K562 (cell line): Measurements from ENCODE around the gene TNFRSF19. TPM values are rescaled to one million over a fixed set of nuclear protein-coding genes. Genes with fewer than 3 reads are reported as not detected.

Experiments
- ATAC-seq: fragments of 200-7000 bp; cut with Tn5 transposase; 3 replicates; pipeline ENCODE4 v1.9.1; 2020; ENCODE audit warnings: moderate library complexity
- BruUV-seq: library from RNA; stranded (reverse); fragments of 400-500 nt; replicated peaks from 2 replicates; lab custom pipeline; 2021; lab: Mats Ljungman, UMichigan
- CTCF ChIA-PET: fragments of 300-600 bp; formaldehyde crosslinking; extraction: SDS; loops from one replicate; lab custom pipeline; 2021; ENCODE audit warnings: low intra/inter-chr PET ratio; lab: Yijun Ruan, JAX
- POLR2A ChIA-PET: fragments of 300-600, 350-650 bp; sonication (Branson Sonifier 250); formaldehyde crosslinking; extraction: SDS; loops from one replicate; lab custom pipeline; 2021; ENCODE audit warnings: antibody characterized with exemption, inconsistent platforms; lab: Yijun Ruan, JAX
- DNase-seq, 4 experiments: peaks; one replicate each; pipeline versions ENCODE4 v3.0.0 to v3.0.0-alpha.2; 2011 to 2018; ENCODE audit warnings: low spot score in 3 of 4, mixed read lengths in 3 of 4; ENCODE audit errors: extremely low read depth in 1 of 4
- FAIRE-seq: peaks from 2 replicates; lab custom pipeline; 2011; peaks lifted over from hg19 to GRCh38; lab: Jason Lieb, UNC
- H2AFZ ChIP-seq: 2 replicates; pipeline ENCODE4 v1.6.0; 2011; ENCODE audit warnings: low read depth, low read length, control low read depth, inconsistent platforms
- H3K27ac ChIP-seq: fragments of 200-600 bp; 3 replicates; pipeline ENCODE4 v1.8.0; 2011; ENCODE audit warnings: low read depth, mild to moderate bottlenecking, control low read depth, inconsistent platforms, low read length, moderate library complexity, mixed read lengths; ENCODE audit errors: extremely low read depth
- H3K27me3 ChIP-seq, 2 experiments: fragments of 300-600 bp in 1 of 2; 2 replicates in 1 of 2; 3 replicates in 1 of 2; pipeline versions ENCODE4 v1.6.0 to v1.8.0; 2011; ENCODE audit warnings: inconsistent platforms in 2 of 2, low read length in 2 of 2, mild to moderate bottlenecking in 1 of 2, mixed read lengths in 1 of 2, moderate library complexity in 1 of 2; ENCODE audit not compliant: control insufficient read depth in 2 of 2, insufficient read depth in 2 of 2
- H3K36me3 ChIP-seq: fragments of 300-600 bp; 3 replicates; pipeline ENCODE4 v1.8.0; 2011; ENCODE audit warnings: mild to moderate bottlenecking, low read length, inconsistent platforms; ENCODE audit not compliant: control insufficient read depth, insufficient read depth
- H3K4me1 ChIP-seq, 2 experiments: fragments of 200-600 bp in 1 of 2; replicated peaks in 1 of 2; 2 replicates in 1 of 2; 3 replicates in 1 of 2; pipeline versions ENCODE4 v1.5.1 to v1.8.0; 2011; ENCODE audit warnings: inconsistent platforms in 2 of 2, low read length in 2 of 2, mild to moderate bottlenecking in 1 of 2, mixed read lengths in 1 of 2, moderate library complexity in 1 of 2; ENCODE audit not compliant: control insufficient read depth in 2 of 2, insufficient read depth in 2 of 2
- H3K4me2 ChIP-seq: 2 replicates; pipeline ENCODE4 v1.6.1; 2011; ENCODE audit warnings: low read length, control low read depth, inconsistent platforms, mixed read lengths; ENCODE audit not compliant: insufficient read depth
- H3K4me3 ChIP-seq: fragments of 200-600 bp; sonication (generic), shearing (Covaris generic); 2 replicates; pipeline ENCODE4 v1.5.1; 2016; ENCODE audit warnings: control low read depth, inconsistent platforms
- H3K79me2 ChIP-seq: fragments of 200-600 bp; 3 replicates; pipeline ENCODE4 v1.8.0; 2011; ENCODE audit warnings: low read length, inconsistent platforms; ENCODE audit not compliant: control insufficient read depth, insufficient read depth
- H3K9ac ChIP-seq, 2 experiments: 2 replicates each; pipeline versions ENCODE4 v1.6.0 to v1.6.1; 2011; ENCODE audit warnings: low read depth in 2 of 2, low read length in 2 of 2, control low read depth in 1 of 2, inconsistent platforms in 1 of 2, mild to moderate bottlenecking in 1 of 2, mixed read lengths in 1 of 2; ENCODE audit not compliant: insufficient read depth in 1 of 2
- H3K9me1 ChIP-seq: one replicate; pipeline ENCODE4 v1.6.0; 2011; ENCODE audit warnings: inconsistent platforms, mild to moderate bottlenecking, low read length, moderate library complexity; ENCODE audit not compliant: control insufficient read depth, insufficient read depth
- H3K9me3 ChIP-seq: replicated peaks from 2 replicates; pipeline ENCODE4 v1.5.1; 2011; ENCODE audit warnings: low read depth, low read length, inconsistent platforms; ENCODE audit not compliant: control insufficient read depth, insufficient read depth
- H4K20me1 ChIP-seq: replicated peaks from 2 replicates; pipeline ENCODE4 v1.6.1; 2011; ENCODE audit warnings: low read length, inconsistent platforms, mixed read lengths; ENCODE audit not compliant: control insufficient read depth, insufficient read depth
- BCL6 ChIP-seq: fragments of 250-450 bp; sonication (Bioruptor Pico); IDR thresholded peaks from 2 replicates; pipeline ENCODE4 v1.4.0; 2020
- CHD7 ChIP-seq: fragments of 200-600 bp; sonication (generic); IDR thresholded peaks from one replicate; pipeline ENCODE4 v1.6.1; 2012; ENCODE audit warnings: mild to moderate bottlenecking, low read depth, low read length, inconsistent platforms
- CTBP1 ChIP-seq: fragments of 450-650 bp; IDR thresholded peaks from 2 replicates; pipeline ENCODE4 v1.6.1; 2016; ENCODE audit warnings: borderline replicate concordance
- E2F3 ChIP-seq: fragments of 250-450 bp; sonication (Bioruptor Pico); IDR thresholded peaks from 2 replicates; pipeline ENCODE4 v1.4.0; 2020; ENCODE audit warnings: mild to moderate bottlenecking
- SETDB1 ChIP-seq: IDR thresholded peaks from one replicate; pipeline ENCODE4 v1.6.1; 2012; ENCODE audit warnings: low read length, control low read depth, inconsistent platforms
- SOX6 ChIP-seq: fragments of 450-650 bp; IDR thresholded peaks from 2 replicates; pipeline ENCODE4 v1.6.1; 2014; ENCODE audit warnings: mild to moderate bottlenecking
- TBP ChIP-seq: optimal IDR thresholded peaks from 2 replicates; pipeline ENCODE3; 2011; ENCODE audit warnings: low read depth, low read length, improper control_type of control experiment
- ZNF780A ChIP-seq: fragments of 250-450 bp; sonication (Bioruptor Pico); IDR thresholded peaks from 2 replicates; pipeline ENCODE4 v1.5.0; 2021; ENCODE audit warnings: mild to moderate bottlenecking
- WGBS: fragments of 100-300 bp; shearing (Covaris generic); methylation state at CpG from one replicate; pipeline ENCODE4 v1.1.6; 2016; ENCODE audit warnings: low coverage, mixed read lengths; ENCODE audit not compliant: insufficient coverage; ENCODE audit errors: missing lambda C conversion rate; 5-methylcytosine and 5-hydroxymethylcytosine counted together
- in situ Hi-C: fragments of 300-500 bp; cut with MboI; formaldehyde crosslinking; loops from 4 replicates; pipeline ENCODE4 v1.15.0; 2018; ENCODE audit warnings: inconsistent platforms, mixed read lengths
- intact Hi-C: fragments of 100-400 bp; cut with micrococcal nuclease; formaldehyde crosslinking; loops from 2 replicates; pipeline ENCODE4 v1.14.2; 2022
- polyA plus RNA-seq, 8 experiments: library from polyadenylated mRNA; depleted of rRNA in 4 of 8; stranded (reverse) in 5 of 8; unstranded in 3 of 8; fragments of >200 nt; fragmentation: Nextera tagmentation in 2 of 8; fragmentation: Illumina TruSeq in 1 of 8; extraction: Ambion mirVana in 2 of 8; extraction: Trizol in 1 of 8; gene quantifications; 2 replicates each; pipeline versions ENCODE4 v1.2.1 to v1.2.3, GENCODE V29; 2011 to 2014; ENCODE audit warnings: inconsistent platforms in 1 of 8, missing spikeins in 1 of 8
- total RNA-seq, 7 experiments: library from RNA; depleted of rRNA in 6 of 7; stranded (reverse); fragments of >200 nt in 6 of 7; fragmentation: Illumina TruSeq in 2 of 7; extraction: Trizol in 2 of 7; gene quantifications; 2 replicates each; pipeline versions ENCODE4 v1.2.1 to v1.2.3, GENCODE V29; 2011 to 2021; ENCODE audit warnings: low replicate concordance in 1 of 7

Gene TNFRSF19
- total and polyA plus RNA-seq, 9 of the 15 experiments (the other 6 are each of a cell fraction or from before 2014, with no cell fraction given): 0.01 to 0.07 TPM; not detected in 7

- H3K36me3 ChIP-seq: no peaks in the 10 kb centered on the region
- DNase-seq (no peak), FAIRE-seq (no peak), ATAC-seq (no peak)
- 0% methylated on average over 1 of the region's 1 CpG for WGBS
- no peaks in the 10 kb centered on the region for H3K9me3 ChIP-seq
- CTCF ChIA-PET: no interaction called here
- H3K9ac ChIP-seq: no peak overlapping the region
- H3K4me3 ChIP-seq: no peak overlapping the region
- in situ Hi-C loops (no loop called here), intact Hi-C loops (no loop called here)
- H3K27ac ChIP-seq: no peak overlapping the region
- H3K9me1 ChIP-seq: no peaks in the 10 kb centered on the region
- BruUV-seq: no TSS peak
- no peak overlapping the region for H3K4me2 ChIP-seq
- no peak overlapping the region for H2AFZ ChIP-seq
- no peaks in the 10 kb centered on the region for H3K4me1 ChIP-seq
- no peaks in the 10 kb centered on the region for H3K79me2 ChIP-seq
- no peaks in the 10 kb centered on the region; a peak in 1 of 5 replicates for H3K27me3 ChIP-seq
- no peaks in the 10 kb centered on the region; the same call in 1 of the 2 replicates for H4K20me1 ChIP-seq
- POLR2A ChIA-PET: no interaction called here
- no peak for TF ChIP-seq TBP
- TF ChIP-seq CTBP1: no peak
- no peak for TF ChIP-seq BCL6 (CRISPR knock-in tag)
- no peak for TF ChIP-seq ZNF780A (CRISPR knock-in tag)
- TF ChIP-seq E2F3 (CRISPR knock-in tag): no peak
- TF ChIP-seq SOX6: no peak
- TF ChIP-seq SETDB1: no peak
- no peak for TF ChIP-seq CHD7
Observed at GRCh38 chr13:23632048-23632582, 61.9 kb downstream of the TNFRSF19 start.
